Brain microvascular endothelial cell (primary cell): ENCODE measurements around the gene HERC2.
"Not testable (repeated sequence)": the region's sequence is repeated elsewhere in the genome, so short reads cannot be mapped to it uniquely, and the experiment has no call there.

Experiments used
- DNase-seq: peaks from one replicate; pipeline ENCODE4 v3.0.0-alpha.2; 2020
- H3K27ac ChIP-seq: fragments of 250-450 bp; sonication (Bioruptor Pico); 2 replicates; pipeline ENCODE4 v1.5.1; 2020; ENCODE audit warnings: mild to moderate bottlenecking, moderate library complexity
- H3K27me3 ChIP-seq: fragments of 250-450 bp; sonication (Bioruptor Pico); replicated peaks from 2 replicates; pipeline ENCODE4 v1.5.1; 2020; ENCODE audit warnings: mild to moderate bottlenecking
- H3K36me3 ChIP-seq: fragments of 250-450 bp; sonication (Bioruptor Pico); replicated peaks from 2 replicates; pipeline ENCODE4 v1.5.1; 2020; ENCODE audit warnings: mild to moderate bottlenecking
- H3K4me3 ChIP-seq: 2 replicates; pipeline ENCODE4 v1.5.1; 2011; ENCODE audit warnings: low read depth, mild to moderate bottlenecking, control low read depth, low read length, moderate library complexity
- in situ Hi-C: cut with HindIII; loops from 2 replicates; pipeline ENCODE4 v1.10.0; 2017; ENCODE audit warnings: low sequenced_read_pairs, low pct_ligation_motif_present
- TF ChIP-seq, protein P1 (sequence below): IDR thresholded peaks from 2 replicates; pipeline ENCODE4 v1.5.1; 2011; ENCODE audit warnings: low read depth, mild to moderate bottlenecking, moderate library complexity, low read length, control low read depth, inconsistent platforms; ENCODE audit errors: missing control alignments

Gene HERC2

DNA sequence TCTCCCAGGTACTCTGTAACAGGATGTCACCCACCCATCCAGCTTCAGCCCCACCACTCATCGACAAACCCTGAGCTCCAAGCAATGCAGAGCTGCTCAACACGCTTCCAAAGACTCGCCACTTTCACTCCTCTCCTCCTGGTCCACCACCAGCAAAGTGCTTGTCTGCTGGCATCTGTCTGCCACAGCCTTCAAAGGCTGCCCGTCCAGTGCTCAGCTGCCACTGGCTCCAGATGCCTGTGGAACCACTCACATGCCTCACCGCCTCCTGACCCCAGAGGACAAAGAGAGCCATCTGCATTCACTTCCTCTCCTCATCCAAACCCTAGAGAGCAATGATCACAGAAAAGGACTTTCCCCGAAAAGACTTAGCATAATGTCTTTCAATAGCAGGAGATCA is 113.4 kb downstream of the HERC2 start:
- Histone ChIP-seq H3K4me3 (no peak overlapping the region), H3K36me3 (peaks cover 2% of the 10 kb centered on the region), H3K27me3 (no peaks in the 10 kb centered on the region), H3K27ac (no peak overlapping the region)
- TF ChIP-seq, protein P1, sequence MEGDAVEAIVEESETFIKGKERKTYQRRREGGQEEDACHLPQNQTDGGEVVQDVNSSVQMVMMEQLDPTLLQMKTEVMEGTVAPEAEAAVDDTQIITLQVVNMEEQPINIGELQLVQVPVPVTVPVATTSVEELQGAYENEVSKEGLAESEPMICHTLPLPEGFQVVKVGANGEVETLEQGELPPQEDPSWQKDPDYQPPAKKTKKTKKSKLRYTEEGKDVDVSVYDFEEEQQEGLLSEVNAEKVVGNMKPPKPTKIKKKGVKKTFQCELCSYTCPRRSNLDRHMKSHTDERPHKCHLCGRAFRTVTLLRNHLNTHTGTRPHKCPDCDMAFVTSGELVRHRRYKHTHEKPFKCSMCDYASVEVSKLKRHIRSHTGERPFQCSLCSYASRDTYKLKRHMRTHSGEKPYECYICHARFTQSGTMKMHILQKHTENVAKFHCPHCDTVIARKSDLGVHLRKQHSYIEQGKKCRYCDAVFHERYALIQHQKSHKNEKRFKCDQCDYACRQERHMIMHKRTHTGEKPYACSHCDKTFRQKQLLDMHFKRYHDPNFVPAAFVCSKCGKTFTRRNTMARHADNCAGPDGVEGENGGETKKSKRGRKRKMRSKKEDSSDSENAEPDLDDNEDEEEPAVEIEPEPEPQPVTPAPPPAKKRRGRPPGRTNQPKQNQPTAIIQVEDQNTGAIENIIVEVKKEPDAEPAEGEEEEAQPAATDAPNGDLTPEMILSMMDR: no peak
- in situ Hi-C loops: no loop called here
- no peak for DNase-seq

- in situ Hi-C loops, DNase-seq, H3K36me3 ChIP-seq: not testable (repeated sequence)
These were observed 116.3 kb downstream of the HERC2 start for GRCh38 chr15:28205640-28206039.

GRCh38 chr15:28203055-28203828 is 118.7 kb downstream of the HERC2 start:
- H3K4me3 ChIP-seq, DNase-seq, in situ Hi-C loops, H3K27me3 ChIP-seq, H3K27ac ChIP-seq: not testable (repeated sequence)
- H3K36me3 ChIP-seq: peaks cover 13% of the 10 kb centered on the region

More at GRCh38 chr15:28205640-28206039, 116.3 kb downstream of the HERC2 start:
- not testable (repeated sequence) for H3K27ac ChIP-seq, H3K27me3 ChIP-seq, H3K4me3 ChIP-seq

DNA sequence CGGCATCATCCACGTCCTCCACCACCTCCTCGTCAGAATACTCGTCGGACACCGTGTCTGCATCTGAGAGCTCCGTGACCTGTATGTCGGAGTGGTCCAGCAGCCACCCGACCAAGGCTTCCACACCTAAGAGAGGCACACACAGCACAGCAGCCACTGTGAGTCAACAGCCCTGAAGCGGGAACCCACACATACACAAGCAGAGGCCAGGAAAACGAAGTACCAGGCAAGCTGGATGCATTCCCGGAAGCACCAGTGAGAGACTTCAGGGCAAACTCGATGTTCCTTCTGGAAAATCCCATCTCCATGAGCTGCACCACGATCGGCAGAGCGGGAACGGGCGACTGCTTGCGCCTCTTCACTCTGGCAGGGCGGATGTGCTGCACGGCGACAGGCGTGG is 119.9 kb downstream of the HERC2 start:
- H3K36me3 ChIP-seq: peaks cover 16% of the 10 kb centered on the region
- H3K4me3 ChIP-seq, H3K27me3 ChIP-seq, in situ Hi-C loops, H3K27ac ChIP-seq, DNase-seq: not testable (repeated sequence)

DNA sequence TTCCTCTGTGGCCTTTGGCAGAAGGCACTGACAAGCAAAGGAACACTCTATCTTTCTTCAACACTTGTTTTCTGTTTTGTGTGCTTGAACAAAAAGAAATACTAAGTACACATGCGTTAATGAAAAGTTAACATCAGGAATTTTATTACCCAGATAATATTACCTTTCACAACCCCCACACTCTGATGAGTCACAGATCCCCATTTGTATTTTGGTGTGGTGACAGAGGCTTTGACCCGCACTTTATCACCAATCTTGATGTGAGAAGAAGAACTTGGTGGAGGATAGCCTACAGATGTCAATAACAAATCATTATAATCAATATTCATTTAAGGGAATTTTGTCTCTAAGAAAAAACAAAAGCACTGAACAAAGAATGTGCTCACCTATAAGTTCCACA is 123.8 kb downstream of the HERC2 start:
- H3K36me3 ChIP-seq: peaks cover 22% of the 10 kb centered on the region
- in situ Hi-C loops, H3K27me3 ChIP-seq, DNase-seq, H3K27ac ChIP-seq, H3K4me3 ChIP-seq: not testable (repeated sequence)

DNA sequence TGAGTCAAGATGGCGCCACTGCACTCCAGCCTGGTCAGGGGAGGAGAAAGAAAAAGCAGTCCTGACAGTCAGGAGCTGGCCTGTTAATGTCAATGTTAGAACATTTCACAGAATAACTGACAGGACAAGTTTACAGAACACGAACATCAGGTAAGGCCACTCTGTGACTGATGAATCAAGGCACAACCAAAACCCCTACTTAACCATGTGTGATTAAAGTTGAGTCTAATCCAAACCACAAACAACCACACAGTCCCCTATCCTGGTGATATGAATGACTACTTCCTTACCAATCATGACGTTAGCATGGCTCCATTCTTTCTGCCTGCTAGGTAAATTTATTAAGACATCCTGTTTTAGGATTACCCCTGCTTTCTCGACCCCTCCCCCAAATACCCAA is 124.3 kb downstream of the HERC2 start:
- H3K27me3 ChIP-seq, in situ Hi-C loops, H3K4me3 ChIP-seq, DNase-seq, H3K27ac ChIP-seq: not testable (repeated sequence)
- H3K36me3 ChIP-seq: peaks cover 22% of the 10 kb centered on the region

GRCh38 chr15:28196581-28196980 is 125.4 kb downstream of the HERC2 start:
- H3K4me3 ChIP-seq, H3K27me3 ChIP-seq, H3K27ac ChIP-seq, DNase-seq, in situ Hi-C loops: not testable (repeated sequence)
- H3K36me3 ChIP-seq: peaks cover 22% of the 10 kb centered on the region

GRCh38 chr15:28192772-28193171 is 129.2 kb downstream of the HERC2 start:
- H3K36me3 ChIP-seq: peaks cover 13% of the 10 kb centered on the region
- H3K27me3 ChIP-seq: no peaks in the 10 kb centered on the region
- no peak overlapping the region for H3K27ac ChIP-seq
- TF ChIP-seq, protein P1: no peak
- H3K4me3 ChIP-seq: no peak overlapping the region
- no peak for DNase-seq
- in situ Hi-C loops: no loop called here

DNA sequence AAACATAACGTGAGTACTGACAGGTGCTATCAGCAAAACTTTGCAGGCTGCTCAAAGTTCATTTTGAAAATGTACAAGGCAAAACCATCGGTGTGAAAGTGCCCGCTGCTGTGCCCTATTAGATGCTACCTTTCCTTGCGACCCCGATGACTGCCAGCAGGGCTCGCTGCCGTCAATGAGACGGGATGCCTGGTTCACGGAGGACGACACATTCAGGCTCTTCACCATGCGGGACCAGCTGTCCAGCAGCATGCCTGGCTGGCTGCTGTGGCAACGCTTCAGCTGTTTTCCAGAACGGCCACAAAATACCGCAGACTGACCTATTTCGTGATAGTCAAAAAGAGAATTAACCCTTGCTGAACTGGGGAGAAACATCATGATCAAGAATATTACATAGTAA is 130.1 kb downstream of the HERC2 start:
- H3K27me3 ChIP-seq: no peaks in the 10 kb centered on the region

More for the DNA sequence above, 130.1 kb downstream of the HERC2 start:
- H3K4me3 ChIP-seq: no peak overlapping the region
- in situ Hi-C loops: no loop called here
- peaks cover 14% of the 10 kb centered on the region for H3K36me3 ChIP-seq
- H3K27ac ChIP-seq: no peak overlapping the region
- TF ChIP-seq, protein P1: peak; percentile 76
- DNase-seq: peak; percentile 66
